PFSK-1 (cell line): ENCODE data around the gene PLIN4.

Source experiments
- POLR2AphosphoS5 ChIP-seq: IDR thresholded peaks from 2 replicates; pipeline ENCODE4 v1.6.1; 2012; ENCODE audit warnings: low read depth, mild to moderate bottlenecking, control low read depth, low read length, moderate library complexity
- SIN3A ChIP-seq: IDR thresholded peaks from 2 replicates; pipeline ENCODE4 v1.6.1; 2012; ENCODE audit warnings: mild to moderate bottlenecking, low read length, moderate library complexity, borderline replicate concordance; ENCODE audit not compliant: insufficient read depth

GRCh38 chr19:4504297-4504701 is 14.0 kb downstream of the PLIN4 start:
- no peak for TF ChIP-seq POLR2AphosphoS5
- TF ChIP-seq SIN3A, result no peak
